Hematopoietic multipotent progenitor cell treated with erythropoietin and hydrocortisone succinate and interleukin-3 and kit ligand, for 15 days (in vitro differentiated cells): ENCODE measurements around the gene TRDMT1.

ENCODE experiments used
- DNase-seq: peaks from one replicate; pipeline ENCODE4 v3.0.0-alpha.2; 2015; ENCODE audit warnings: low spot score

TRDMT1 gene, protein sequence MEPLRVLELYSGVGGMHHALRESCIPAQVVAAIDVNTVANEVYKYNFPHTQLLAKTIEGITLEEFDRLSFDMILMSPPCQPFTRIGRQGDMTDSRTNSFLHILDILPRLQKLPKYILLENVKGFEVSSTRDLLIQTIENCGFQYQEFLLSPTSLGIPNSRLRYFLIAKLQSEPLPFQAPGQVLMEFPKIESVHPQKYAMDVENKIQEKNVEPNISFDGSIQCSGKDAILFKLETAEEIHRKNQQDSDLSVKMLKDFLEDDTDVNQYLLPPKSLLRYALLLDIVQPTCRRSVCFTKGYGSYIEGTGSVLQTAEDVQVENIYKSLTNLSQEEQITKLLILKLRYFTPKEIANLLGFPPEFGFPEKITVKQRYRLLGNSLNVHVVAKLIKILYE

DNA sequence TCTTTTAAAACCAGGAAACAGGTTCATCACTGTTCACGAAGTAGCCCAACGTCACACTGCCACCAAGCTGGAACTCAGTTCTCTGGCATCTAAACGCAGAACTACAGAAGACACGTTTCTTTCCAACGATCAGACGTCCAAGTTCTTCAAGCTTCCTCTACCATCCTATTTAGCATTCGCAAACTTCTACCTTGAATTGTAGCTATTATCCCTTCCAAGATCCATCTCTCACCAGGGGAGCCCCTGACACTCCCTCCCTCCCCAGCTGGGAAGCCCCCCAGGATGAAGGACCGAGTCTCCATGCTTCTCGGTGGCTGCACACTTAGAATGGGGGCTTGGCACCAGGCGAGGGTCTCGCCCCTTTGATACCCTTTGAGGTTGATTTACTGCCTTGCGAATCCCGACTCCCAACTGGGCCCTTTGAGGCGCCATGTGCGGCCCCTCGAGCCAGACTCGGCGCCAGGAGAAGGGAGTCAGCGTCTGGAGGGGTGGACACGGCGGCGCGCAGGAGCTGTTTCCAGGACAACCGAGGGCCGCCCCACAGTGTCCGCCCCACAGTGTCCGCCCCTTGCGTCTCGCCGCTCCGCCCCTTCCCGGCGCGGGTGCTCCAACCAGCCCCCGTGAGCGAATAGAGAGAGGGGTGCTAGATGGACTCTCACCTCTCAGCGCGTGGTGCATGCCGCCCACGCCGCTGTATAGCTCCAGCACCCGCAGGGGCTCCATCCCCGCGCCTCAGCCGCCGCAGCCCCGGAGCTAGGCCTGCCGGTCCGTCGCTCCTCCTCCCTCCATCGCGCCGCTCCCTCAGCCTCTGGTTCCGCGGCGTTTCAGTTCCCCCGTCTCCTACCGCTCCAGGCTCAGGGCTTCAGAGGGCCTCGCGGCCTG lies at the start of gene TRDMT1:
Gene TRDMT1 (minus strand): TSS at position 761 of the 882 bp plus-strand sequence. CDS start 38 bp downstream, at position 723.
- peak; percentile 85 for DNase-seq

DNA sequence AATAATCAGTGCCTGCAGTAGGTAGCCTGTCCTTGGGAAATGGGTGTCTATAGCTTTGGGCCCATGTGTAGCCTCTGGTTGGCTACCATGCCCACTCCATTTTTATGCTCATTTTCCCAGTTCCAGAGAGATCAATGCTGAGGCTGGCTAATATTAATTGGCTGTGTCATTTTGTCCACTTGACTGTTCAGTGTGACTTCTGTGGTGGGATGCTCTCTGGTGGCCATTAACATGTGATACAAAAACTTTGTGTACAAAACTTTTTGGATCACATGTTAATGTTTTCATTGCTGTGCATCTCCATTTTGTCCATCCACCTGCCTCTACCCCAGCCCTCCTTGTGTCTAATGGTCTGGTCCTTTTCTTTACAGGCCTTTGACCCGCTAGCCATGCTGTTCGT lies 49.3 kb upstream of the TRDMT1 start:
- DNase-seq, result no peak

DNA sequence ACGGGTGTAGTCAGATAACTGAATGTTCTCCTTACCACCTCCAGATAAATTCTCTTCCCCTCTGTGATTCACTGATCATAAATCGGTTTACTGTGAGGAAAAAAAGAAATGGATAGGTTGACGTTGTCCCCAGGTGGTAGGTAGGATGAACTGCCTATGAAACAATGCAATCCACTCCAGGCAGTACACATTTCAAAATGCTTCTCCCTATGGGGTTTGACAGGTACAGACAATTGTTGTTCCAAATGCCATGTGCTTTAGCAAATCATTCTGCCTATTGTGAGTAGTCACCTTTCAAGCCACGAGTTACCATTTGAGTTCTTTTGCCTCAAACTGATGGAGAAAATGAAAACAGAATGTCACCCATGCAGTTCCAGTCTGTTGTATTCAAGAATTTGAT lies 48.3 kb upstream of the TRDMT1 start:
- no peak for DNase-seq

DNA sequence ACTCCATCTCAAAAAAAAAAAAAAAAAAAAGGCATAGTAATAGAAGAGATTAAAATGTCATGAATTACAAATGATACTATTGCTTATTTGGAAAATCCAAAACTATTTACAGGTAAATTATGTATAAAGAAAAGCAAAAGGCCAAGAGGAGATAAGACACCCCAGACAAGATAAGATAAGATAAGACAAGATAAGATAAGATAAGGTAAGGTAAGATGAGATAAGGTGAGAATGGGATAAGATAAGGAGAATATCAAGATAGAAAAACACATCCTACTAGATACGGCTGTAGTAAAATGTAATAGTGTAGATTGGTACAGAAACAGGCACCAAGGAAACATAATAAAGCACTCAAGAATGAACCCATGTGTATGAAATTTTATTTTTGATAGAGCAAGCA lies 47.5 kb upstream of the TRDMT1 start:
- DNase-seq, result no peak

DNA sequence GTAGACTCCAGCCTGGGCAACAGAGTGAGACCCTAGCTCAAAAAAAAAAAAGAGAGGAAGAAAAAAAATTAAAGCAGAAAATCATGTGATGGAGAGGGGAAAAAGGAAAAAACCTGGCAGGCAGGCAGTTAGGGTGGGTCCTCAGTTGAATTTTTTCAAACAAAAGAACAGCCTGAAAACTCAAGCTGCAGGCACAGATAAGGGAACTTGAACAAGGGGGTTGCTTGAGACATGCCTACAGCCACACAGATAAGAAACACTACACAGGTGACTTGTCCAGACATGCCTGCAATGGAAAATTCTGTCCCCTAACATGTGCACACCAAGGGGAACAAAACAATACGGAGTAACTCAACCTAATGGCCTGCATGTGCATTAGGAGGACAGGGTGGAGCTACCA lies 45.7 kb upstream of the TRDMT1 start:
- DNase-seq, result no peak

DNA sequence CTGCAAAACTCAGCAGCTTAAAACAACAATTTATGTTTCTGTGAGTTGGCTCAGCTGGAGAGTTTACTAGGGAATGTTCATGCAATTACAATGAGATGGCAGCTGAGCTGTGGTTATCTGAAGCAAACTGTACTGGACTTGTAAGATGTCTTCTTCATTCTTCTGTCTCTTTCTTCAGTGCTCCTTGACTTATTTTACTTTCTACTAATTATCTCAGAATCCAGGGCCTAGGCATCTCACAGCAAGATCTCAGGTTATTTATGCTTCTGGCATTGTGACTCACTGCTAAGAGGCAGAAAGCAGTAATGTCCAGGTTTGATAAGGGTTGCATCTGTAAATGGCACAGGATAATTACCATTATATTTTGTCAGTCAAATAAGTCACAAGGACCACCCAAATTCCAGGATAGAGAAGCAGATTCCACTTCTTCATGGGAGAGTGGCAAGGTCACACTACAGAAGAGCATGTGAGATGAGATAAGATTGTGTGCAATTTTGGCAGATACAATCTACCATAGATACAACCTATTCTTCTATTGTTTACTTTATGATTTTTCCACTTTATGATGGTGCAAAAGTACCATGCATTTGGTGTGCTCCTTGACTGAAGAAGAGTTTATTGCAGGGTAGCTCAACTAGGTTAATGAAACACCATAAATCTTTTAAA lies 43.4 kb upstream of the TRDMT1 start:
- DNase-seq, result no peak

DNA sequence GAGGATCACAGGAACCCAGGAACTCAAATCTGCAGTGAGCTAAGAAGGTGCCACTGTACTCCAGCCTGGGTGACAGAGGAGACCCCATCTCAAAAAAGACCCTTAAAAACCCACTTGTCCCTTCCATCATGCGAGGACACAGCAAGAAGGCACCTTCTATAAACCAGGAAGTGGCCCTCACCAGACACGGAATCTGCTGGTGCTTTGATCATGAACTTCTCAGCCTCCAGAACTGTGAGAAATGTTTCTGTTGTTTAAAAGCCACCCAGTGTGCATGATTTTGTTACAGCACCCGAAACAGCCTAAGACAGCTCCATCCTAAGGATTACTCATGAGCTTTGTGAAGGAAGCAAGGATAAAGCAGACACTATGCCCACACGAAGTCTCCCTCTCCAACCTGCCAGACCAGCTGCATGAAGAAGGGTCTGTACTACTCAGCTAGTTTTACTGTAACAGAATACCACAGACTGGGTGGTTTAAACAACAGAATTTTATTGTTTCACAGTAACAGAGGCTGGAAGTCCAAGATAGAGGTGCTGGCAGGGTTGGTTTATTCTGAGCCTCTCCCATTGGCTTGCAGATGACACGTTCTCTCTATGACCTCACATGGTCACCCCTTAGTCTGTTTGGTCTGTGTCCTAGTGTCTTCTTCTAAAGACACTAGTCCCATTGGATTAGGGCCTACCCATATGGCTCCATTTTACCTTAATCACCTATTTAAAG lies 40.3 kb upstream of the TRDMT1 start:
- no peak for DNase-seq

DNA sequence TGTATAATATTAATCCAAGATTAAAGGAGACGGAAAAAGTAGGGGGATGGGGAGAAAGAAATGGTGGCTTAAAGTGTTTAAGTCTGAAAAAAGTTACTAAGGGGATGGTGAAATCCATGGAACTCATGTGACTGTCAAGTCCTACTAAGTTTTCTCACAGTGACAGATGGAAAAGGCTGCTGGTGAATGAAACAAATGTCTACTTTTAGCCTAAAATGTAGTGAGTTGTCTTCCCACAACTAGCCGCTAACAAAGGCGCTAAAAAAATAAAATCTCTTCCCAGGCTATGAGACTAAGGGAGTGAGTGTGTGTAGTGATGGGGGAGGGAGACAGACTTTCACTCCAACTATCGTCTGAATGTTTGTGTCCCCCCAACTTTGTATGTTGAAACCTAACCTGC lies 39.1 kb upstream of the TRDMT1 start:
- no peak for DNase-seq

DNA sequence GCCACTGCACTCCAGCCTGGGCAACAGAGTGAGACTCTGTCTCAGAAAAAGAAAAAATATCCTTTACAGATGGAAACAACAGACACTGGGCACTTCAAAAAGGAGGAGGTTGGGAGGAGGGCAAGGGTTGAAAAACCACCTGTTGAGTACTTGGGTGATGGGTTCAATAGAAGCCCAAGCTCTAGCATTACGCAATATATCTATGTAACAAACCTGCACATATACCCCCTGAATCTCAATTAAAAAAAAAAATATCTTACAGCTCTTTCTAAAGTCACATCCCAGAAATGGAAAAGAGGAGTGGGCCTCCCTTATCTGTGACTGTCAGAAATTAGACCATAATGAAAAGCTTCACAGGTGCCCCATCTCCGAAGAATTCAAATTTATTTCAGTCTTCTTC lies 38.6 kb upstream of the TRDMT1 start:
- DNase-seq, result no peak

DNA sequence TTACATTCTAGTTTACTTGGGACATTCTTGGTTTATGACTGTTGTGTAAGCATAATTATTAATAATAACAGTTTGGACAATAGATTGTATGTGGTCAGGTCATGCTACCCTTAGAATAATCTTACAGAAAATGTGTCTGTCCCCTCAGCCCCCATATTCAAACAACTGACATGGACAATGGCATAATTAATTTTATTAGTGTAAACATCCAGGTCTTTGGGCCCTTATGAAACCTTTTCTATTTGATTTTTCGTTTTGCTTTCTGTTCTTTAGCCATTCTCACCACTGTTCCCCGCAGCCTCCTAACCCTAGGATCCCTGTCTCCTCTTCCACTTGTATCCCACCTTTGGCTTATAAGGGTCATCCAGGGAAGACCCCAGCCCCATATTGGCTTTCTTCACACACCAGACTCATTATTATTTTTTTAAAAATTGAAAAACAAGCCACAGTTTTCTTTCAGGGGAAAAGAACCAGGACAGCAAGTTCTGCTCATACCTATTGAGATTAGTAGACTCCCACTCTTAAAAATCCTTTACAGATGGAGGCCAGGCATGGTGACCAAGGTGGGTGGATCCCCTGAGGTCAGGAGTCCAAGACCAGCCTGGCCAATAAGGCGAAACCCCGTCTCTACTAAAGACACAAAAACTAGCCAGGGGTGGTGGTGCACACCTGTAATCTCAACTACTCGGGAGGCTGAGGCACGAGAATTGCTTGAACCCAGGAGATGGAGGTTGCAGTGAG lies 38.0 kb upstream of the TRDMT1 start:
- DNase-seq, result no peak

DNA sequence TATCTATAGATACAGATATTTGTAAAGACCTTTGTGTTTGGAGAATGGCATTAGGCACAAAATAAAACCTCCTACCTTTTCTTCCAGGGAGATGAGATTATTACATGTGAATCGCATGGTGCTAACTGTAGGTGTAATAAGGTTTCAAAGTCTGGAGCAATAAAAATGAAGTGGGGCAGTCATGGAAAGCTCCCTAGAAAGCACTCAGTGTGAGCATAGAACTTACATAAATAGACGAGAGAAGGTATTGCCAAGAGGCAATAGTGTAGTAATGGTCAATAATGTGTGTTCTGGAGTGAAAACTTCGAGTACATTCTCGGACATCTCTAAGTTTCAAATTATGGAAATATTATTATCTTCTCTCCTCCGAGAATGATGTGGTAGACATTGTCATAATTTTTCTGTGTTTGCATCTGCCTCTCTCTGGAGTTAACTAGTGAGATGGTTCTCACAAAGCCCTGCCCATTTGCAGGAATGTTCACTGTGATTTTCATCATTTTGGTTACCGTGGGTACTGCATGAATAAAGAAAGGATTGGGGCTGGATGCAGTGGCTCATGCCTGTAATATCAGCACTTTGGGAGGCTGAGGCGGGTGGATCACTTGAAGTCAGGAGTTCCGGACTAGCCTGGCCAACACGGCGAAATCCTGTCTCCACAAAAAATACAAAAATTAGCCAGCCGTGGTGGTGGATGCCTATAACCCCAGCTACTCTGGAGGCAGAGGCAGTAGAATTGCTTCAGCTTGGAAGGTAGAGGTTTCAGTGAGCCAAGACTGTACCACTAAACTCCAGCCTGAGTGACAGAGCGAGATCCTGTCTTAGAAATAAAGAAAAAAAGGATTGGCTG lies 37.2 kb upstream of the TRDMT1 start:
- no peak for DNase-seq

DNA sequence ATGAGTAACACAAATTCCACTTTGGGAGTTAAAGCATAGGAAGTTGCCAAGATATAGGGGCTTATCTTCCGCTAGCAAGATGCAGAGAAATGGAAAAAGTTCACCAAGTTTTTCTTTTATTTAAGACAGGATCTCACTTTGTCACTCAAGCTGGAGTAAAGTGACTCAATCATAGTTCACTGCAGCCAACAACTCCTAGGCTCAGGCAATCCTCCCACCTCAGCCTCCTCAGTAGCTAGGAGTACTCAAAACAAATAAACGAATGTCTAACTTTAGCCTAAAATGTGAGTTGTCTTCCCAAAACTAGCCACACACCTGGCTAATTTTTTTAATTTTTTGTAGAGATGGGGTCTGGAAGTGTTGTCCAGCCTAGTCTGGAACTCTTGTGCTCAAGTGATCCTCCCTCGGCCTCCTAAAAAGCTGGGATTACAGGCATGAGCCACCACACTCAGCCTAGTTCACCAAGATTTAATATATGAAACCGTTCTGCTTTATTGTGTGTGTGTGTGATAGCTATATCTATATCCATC lies 36.5 kb upstream of the TRDMT1 start:
- no peak for DNase-seq

DNA sequence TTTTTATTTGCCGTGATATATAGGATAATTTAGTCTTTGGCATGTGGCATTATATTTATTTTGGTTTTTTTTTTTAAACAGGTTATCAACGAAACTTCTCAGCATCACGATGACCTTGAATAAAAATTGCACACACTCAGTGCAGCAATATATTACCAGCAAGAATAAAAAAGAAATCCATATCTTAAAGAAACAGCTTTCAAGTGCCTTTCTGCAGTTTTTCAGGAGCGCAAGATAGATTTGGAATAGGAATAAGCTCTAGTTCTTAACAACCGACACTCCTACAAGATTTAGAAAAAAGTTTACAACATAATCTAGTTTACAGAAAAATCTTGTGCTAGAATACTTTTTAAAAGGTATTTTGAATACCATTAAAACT lies 35.7 kb upstream of the TRDMT1 start:
- DNase-seq, result no peak

DNA sequence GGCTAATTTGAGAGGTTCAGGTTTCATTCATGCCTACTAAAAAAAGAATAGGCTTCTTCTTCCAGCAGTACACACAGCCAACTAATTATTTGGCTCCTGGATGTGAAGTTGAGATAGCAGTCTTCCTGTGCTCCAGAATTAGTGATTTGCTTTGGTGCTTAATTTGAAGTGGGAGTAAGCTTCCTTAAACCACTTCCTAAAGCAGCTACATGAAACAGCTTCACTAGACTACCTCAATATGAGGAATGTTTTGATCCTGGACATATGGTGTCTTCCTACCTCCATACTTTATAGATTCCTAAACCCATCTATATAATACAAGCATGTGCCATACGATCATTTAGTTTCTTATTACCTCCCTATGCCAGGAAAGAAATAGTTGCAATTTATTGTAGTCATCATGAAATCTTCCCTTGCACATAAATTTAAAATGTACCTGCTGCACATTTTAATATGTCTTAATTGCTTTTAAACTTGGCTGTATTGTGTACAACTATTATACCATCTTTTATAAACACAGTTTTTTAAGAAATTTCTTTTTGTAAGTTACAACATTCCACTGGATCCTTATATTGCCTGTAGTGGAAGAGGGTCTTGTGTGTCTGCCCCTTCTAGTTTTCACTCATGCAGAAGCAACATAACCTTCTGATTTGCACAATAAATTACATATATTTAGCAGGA lies 35.1 kb upstream of the TRDMT1 start:
- no peak for DNase-seq

DNA sequence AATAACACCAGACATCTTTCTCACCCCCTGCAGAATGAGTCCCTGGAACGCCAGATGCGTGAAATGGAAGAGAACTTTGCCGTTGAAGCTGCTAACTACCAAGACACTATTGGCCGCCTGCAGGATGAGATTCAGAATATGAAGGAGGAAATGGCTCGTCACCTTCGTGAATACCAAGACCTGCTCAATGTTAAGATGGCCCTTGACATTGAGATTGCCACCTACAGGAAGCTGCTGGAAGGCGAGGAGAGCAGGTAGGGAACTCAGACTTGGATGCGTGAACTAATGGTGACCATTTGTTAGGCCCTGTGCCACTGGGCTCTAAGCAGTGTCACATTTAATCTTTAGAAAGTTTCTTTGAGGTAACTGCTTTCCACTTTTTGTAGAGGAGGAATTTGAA lies 33.7 kb upstream of the TRDMT1 start:
- DNase-seq, result no peak

DNA sequence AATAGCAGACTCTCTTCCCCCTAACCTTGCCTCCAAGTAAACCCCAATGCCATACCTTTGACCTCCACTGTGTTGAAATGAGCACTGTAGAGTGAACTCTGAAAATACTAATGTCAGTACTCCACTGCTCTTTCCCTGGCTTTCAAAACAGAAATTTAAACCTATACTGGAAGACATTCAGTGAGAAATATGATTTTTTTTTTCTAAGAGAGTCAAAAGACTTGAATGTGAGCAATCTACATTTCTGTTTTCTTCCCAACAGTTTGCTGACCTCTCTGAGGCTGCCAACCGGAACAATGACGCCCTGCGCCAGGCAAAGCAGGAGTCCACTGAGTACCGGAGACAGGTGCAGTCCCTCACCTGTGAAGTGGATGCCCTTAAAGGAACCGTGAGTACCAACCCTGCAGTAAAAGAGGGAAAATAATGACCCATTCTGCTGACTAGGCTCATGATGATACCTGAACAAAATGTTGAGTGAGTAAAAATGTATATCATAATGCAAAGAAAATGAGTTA lies 33.0 kb upstream of the TRDMT1 start:
- no peak for DNase-seq

DNA sequence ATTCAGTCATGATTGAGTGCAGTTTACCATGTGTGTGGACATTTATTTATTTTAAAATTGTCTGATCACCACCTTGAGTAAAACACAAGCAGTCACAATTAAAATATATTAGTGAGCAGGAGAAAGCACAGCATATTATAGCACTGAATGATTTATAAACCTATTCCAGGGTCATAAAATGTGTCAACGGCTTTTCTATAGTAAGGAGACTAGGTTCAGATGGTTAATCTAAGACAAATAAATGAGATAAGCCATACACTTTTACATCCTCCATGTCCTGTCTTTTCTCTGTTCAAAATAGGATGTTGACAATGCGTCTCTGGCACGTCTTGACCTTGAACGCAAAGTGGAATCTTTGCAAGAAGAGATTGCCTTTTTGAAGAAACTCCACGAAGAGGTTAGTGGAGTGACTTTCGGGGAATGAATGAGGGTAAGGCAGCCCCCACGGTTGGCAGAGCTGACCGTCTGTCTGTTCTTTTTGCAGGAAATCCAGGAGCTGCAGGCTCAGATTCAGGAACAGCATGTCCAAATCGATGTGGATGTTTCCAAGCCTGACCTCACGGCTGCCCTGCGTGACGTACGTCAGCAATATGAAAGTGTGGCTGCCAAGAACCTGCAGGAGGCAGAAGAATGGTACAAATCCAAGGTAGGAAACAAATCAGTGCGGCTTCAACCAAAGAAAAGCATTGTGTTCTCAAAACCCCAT lies 32.0 kb upstream of the TRDMT1 start:
- no peak for DNase-seq

DNA sequence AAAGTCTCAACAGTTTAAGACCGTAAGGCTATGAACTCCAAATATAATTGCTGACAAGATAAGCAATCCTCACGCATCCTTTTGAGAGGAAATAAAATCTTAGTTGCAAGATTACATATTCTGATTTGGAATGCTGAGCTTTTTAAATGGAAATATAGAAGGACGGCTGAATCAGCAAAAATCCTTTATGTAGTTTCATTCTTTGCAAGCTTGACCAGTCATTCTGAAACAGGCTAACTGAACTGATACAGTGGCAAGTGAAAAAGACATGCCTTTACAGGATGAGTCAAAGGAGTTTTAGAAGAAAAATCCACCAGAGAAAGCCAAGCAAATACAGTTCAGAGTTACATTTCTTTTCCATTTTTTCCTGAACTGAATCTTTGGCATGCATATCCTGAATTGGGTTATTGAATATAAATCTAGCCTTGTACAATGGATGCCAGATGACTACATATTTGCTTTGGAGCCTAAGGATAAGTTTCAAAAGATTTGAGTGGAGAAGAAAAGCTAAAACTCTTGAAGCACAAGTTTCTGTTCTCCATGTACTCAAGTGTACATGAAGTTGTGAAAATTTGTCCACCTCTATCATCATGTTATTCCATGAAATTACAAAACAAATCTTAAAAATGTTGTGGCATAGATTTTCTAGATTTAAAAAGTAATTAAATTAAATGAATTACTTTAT lies 30.9 kb upstream of the TRDMT1 start:
- no peak for DNase-seq
